GM15510 (cell line): Measurements from ENCODE around the gene IL18R1.

Experiments used
- POLR2A ChIP-seq: IDR thresholded peaks from 3 replicates; pipeline ENCODE4 v1.6.1; 2011; ENCODE audit warnings: borderline replicate concordance; ENCODE audit not compliant: insufficient read length; ENCODE audit errors: extremely low read depth

Gene IL18R1

DNA sequence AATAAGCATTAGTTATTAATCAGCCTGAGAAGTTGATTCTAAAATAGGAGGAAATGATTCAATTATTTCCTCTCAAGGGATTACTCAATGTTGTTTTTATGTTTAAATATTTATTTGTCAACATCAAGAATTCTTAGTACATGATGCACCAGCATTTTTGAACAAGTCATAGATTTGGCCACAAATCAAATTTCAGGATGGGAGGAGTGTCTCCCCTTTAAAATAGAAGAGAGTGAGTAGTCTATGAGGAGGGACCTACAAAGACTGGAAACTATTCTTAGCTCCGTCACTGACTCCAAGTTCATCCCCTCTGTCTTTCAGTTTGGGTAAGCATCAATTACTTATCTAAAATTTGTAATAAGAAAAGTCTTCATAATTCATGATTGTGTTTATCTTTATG lies 18.6 kb upstream of the IL18R1 start:
- no peak for TF ChIP-seq POLR2A

DNA sequence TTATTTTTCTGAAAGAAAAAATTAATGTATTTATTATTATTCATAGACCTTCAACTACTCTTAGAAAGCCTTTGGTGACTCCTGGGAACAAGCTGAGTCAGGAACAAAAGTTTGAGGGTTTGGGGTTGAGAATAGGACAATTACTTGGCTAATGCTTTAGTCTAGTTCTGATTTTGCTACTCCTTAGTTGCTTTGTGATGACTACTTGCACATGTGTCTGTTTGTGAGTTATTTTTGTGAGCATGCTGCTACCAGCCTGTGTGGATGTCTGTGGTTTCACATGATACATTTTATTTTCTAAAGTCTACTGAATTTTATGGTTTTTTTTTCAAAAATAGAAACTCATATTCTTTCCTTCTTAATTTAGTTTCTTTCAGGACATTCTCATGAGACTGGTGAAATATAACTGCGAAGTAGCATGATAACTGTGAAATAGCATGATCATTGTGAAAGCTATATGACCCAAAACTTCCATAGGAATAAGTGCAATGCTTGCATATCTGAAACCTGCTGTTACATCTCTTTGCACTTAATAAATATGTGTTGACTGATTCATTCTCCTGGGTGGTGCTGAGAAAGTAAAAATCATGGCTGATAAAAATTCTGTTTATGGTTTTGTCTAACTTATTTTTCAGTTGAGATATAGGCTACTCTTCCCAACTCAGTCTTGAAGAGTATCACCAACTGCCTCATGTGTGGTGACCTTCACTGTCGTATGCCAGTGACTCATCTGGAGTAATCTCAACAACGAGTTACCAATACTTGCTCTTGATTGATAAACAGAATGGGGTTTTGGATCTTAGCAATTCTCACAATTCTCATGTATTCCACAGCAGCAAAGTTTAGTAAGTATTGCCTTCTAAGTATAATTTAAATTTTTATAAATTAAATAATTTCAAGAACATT lies 17.9 kb upstream of the IL18R1 start:
- no peak for TF ChIP-seq POLR2A

DNA sequence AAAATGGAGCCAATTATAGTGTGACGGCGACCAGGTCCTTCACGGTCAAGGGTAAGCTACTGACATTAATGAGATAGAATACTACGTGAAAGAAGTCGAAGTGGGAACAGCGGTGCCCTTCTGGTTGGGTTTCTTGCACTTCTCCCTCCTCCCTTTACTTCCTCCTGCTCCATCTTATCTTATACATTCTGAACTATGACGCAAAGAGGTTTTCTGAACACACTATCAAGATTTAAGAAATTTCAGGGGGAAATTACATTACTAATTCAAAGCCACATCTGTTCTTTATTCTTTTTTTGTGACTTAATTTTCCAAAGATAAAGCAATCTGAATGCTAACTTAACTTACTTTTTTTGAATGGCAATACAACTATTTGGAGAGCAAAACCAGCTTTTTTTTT lies 14.8 kb upstream of the IL18R1 start:
- TF ChIP-seq POLR2A = no peak

DNA sequence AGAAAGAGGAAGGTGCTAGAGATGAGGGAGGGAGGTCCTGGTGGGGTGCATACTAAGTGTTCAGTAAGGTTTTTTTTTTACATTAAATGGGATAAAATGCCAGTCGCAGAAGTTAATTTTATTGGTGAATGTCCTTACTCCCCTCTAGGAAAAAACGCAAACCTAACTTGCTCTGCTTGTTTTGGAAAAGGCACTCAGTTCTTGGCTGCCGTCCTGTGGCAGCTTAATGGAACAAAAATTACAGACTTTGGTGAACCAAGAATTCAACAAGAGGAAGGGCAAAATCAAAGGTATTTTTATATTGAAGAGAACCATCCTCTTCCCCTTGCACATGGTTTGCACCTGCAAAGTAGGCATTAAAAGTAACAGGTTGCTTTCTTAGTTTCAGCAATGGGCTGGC lies 12.7 kb upstream of the IL18R1 start:
- no peak for TF ChIP-seq POLR2A

DNA sequence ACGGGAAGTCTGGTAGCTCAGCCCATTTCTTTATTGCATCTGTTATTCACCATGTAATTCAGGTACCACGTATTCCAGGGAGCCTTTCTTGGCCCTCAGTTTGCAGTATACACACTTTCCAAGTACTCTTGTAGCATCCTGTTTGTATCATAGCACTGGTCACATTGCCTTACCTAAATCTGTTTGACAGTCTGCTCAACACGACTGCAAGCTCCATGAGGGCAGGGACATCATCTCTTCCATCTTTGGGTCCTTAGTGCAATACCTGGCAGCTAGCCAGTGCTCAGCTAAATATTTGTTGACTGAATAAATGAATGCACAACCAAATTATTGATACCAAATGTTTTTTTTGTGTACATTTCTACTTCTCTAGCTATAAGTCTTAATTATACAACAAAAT lies 11.2 kb upstream of the IL18R1 start:
- TF ChIP-seq POLR2A = no peak

DNA sequence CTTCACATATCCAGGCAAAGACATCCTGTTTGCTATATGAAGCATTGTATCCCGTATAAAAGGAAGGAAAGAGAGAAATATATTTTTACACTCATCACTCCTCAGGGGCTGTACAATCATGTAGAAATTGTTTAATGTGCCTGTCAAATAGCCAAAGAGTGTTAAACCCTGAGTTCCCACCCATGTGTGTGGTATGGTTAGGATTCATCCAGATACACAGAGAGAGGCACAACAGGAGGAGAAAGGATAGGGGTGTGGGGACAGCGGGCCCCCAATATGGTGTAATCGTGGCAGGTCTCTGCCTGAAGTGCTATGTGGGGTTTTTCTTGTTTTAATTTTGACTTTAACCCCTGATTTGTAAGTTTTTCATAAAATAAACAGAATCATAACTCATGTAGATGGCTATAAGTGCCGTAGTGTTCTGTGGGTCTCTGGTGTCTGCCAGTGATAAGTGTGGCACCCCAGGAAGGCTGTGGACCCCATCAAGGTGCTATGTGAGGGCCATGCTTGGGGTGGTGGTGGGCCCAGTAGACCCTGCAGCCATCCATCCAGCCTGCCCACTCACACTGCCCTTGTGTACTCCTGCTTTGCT lies 10.2 kb upstream of the IL18R1 start:
- TF ChIP-seq POLR2A = no peak

DNA sequence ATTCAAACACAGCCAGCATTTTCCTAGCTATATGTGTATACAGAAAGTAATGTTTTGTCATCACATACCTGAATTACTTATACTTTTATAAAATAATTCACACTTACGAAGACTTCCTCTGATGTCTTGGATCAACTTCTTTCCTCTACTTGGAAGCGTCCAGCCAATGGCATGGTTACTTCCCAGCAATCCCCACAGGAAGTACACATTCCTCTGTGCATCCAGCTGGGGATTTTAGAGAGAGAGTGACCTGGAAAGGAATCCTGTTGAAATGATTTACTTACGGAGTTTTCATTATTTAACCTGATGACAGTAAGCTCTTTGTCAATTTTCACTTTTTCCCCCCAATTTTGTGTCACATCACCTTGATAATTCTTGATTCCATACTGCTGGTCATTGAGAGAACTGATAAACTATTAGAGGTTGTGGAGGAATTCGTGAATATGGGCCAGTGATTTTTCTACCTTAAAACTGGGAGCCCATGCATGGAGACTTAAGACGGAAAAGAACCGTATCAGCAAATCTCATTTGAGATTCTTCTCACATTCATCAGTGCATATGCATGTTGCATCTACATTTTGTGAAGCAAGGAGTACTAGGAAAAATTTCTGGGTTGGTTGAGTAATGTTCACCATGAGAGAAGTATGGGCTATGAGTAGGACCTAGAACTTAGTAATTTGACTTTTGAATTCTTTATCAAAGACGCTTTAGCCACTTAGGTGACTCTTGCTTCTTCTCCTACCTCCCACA lies 9.0 kb upstream of the IL18R1 start:
- TF ChIP-seq POLR2A = no peak

DNA sequence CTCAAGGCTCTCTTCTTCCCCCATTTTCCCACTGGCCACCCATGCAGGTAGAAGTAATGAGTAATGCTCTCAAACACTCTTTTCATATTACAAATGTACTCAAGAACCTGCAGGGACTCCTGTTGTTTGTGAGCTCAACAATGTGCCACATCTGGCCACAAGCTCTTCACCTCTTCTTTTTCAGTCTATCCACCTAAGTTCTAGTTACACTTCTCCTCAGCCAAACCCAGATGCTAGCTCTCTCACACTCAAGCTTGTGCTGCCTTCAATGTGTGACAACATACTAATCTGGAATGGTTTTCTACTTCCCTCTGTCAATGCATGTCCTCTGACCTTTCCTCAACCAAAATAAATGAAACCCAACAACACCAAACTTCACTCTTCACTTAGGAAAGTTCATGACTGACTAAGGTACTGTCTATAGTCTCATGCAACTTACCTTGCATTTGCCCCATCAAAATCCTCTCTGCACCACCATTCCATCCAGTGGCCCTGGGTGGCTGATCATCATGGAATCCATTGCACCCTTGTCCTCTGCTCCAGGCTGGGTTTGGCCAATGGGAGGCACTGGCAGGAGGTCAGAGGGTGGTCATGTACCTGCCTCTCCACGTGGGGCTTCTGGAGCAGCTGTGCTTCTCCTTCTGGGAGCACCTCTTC lies 5.3 kb upstream of the IL18R1 start:
- TF ChIP-seq POLR2A = no peak

DNA sequence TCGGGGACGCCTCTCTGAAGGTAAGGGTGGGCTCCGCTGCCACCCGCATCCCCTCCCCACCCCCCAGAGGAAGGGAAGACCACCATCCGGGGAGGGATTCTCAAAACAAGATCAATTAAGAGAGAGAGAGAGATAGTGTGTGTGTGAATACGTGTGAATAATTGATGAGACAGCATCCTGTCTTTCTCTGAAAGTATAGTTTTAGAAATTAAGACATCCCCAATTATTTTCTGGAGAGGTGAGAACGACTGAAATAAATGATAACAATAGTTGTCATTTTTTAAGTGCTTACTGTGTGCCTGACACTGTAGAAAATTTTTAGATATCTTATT lies 751 bp downstream of the IL18R1 start:
- no peak for TF ChIP-seq POLR2A

DNA sequence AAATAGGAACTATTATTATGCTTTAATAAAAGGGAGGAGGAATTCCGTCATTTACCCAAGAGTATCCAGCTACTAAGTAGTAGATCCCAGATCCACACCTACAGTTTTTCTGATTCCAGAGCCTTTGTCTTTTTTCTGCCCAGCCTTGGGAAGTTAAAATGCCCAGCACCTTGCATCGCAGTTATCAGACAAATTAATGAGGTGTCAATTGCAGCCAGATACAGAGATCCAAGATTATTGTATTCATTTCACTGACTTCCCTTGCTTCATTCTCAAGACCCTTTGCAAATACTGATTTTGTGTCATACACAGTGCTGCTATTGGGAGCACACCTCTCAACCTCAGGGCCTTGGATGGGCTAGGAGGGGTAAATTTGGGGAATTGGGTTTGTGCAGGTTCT lies 1.1 kb downstream of the IL18R1 start:
- no peak for TF ChIP-seq POLR2A

DNA sequence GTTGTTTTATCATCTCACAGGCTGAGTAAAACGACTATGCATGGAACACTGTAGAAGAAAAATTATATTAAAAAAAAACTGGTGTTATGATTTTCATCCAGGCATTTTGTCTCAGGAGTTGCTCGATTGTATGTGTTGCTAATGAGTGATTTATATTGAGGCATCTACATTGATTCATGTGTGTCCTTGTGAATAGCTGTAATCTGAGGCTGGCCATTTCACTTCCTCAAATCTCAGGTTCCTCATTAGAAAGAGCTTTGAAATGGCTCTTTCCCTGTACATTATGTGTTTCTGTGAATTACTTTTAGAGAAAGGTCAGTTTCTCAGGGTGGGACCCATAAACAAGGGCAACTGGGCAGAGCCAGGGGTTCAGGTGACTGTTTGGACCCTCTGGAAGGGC lies 2.3 kb downstream of the IL18R1 start:
- TF ChIP-seq POLR2A = no peak

DNA sequence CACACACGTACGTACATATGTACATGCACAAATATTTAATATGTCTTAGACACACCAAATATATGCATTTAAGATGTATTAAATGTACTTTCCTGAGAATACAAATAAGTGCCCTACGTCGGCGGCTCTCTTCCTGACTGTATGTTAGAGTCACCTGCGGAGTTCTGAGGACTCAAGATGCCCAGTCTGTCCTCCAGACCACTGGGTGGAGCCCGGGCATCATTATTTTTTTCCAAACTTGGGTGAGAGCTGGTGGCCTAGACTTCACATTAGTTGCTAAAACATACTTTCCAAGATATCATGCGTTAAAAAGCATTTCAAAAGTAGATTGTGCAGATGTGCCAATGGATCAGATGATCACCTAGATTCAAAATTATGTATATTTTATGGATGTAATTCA lies 2.9 kb downstream of the IL18R1 start:
- TF ChIP-seq POLR2A = no peak

DNA sequence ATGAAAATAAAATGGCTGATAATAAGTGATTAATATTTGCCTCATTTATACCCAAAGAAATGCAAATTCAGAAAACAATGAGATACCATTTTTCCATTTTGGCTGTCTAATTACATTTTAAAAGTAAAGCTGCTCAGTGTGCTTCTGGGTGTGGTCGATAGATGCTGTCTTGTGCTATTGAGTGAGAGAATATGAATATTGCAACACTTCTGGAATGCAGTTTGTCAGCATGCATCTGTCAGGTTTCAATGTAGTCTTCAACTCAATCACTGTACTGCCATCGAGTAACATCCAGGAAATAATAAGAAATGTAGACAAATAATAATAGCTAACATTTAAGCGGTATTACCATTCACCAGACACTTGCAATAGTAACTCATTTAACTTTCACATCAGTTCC lies 3.9 kb downstream of the IL18R1 start:
- TF ChIP-seq POLR2A = no peak

DNA sequence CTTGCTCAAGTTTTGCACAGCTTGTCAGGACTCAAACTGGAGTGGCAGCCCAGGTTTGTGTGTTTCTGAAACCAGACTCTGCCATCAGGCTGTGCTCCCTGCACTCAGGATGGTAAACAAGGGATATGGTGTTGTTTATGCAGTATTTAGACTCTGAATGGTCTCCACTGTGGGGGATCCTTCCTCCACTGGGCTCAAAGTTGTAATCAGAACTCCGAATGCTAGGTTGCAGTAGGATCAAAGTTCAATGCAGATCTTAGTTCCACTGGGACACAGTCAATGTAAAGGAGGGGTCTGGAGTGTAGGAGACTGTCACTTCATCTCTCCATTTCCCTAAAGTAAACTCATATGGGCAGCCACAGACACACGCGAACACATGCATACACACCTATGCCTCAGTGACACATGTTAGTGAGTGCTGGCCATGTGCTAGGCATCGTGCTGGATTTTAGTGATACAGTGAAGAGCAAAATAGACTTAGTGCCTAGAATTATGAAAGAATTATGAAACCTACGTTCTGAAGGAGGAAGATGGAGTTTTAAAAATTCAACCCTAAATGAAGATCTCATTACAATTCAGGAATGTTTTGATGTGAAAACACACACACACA lies 6.1 kb downstream of the IL18R1 start:
- TF ChIP-seq POLR2A = no peak

DNA sequence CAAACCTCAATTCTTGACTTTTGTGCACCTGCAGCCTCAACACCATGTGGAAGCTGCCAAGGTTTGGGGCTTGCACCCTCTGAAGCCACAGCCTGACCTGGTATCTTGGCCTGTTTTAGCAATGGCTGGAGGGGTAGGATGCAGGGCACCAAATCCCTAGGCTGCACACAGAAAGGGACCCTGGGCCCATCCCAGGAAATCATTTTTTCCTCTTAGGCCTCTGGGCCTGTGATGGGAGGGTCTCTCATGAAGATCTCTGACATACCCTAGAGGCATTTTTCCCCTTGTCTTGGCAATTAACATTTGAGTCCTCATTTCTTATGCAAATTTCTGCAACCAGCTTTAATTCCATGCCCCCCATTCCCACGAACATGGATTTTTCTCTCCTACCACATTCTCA lies 10.2 kb downstream of the IL18R1 start:
- no peak for TF ChIP-seq POLR2A
